ENCODE measurements around the gene EPHA2.

DNA sequence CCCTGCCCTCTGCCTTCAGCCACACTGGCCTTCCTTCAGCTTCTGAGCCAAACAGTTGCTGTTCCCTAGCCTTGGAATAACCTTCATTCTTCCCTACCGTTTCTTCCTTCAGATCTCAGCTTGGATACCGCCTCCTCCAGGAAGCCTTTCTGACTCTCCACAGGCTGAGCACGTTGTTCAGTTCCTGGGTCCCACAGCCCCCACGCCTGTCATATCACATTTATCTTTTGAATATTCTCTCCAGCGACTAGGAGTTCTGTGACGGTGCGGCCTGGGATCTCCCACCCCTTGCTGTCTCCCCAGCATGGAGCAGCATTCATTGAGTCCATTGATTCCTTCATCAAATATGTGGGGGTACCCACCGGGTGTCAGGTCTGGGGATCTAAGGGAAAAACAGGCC, 39.2 kb downstream of the EPHA2 start:
- TF ChIP-seq, protein P1, sequence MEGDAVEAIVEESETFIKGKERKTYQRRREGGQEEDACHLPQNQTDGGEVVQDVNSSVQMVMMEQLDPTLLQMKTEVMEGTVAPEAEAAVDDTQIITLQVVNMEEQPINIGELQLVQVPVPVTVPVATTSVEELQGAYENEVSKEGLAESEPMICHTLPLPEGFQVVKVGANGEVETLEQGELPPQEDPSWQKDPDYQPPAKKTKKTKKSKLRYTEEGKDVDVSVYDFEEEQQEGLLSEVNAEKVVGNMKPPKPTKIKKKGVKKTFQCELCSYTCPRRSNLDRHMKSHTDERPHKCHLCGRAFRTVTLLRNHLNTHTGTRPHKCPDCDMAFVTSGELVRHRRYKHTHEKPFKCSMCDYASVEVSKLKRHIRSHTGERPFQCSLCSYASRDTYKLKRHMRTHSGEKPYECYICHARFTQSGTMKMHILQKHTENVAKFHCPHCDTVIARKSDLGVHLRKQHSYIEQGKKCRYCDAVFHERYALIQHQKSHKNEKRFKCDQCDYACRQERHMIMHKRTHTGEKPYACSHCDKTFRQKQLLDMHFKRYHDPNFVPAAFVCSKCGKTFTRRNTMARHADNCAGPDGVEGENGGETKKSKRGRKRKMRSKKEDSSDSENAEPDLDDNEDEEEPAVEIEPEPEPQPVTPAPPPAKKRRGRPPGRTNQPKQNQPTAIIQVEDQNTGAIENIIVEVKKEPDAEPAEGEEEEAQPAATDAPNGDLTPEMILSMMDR (IDR thresholded peaks at IDR 0.05), result no peak
- TF ChIP-seq ZFX (IDR thresholded peaks at IDR 0.05; ENCODE audit: borderline replicate concordance), result no peak
